Keratinocyte (primary cell): ENCODE measurements around the gene FGF2.

ENCODE experiments used
- EZH2 ChIP-seq: IDR thresholded peaks from one replicate; pipeline ENCODE4 v1.6.1; 2012; ENCODE audit warnings: inconsistent platforms, mild to moderate bottlenecking, low read length, moderate library complexity
- TF ChIP-seq, protein P1 (sequence below), 3 experiments: IDR thresholded peaks in 1 of 3; conservative IDR thresholded peaks in 1 of 3; optimal IDR thresholded peaks in 1 of 3; 2 replicates in 2 of 3; 3 replicates in 1 of 3; pipeline versions ENCODE3 to v1.5.1; 2011; ENCODE audit warnings: low read length in 3 of 3, mild to moderate bottlenecking in 3 of 3, moderate library complexity in 2 of 3, control low read depth in 1 of 3, inconsistent platforms in 1 of 3; ENCODE audit not compliant: insufficient read depth in 2 of 3; ENCODE audit errors: extremely low read depth in 1 of 3

DNA sequence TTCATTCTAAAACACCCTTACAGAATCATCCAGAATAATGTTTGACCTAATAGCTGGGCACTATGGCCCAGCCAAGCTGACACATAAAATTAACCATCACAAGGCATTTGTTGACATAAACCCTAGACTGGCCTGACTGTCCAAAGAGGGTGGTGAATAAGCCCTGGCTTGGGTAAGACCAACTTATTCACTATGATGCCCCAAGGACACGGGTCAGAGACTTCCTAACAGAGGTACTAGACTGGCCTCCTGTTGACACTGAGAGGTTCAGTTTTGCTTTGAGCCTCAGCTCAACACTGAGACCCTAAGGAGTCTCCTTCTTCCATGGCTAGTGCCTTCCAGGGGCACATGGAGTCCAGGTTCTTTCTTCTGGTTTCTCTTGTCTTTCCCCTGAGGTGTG, 21.3 kb downstream of the FGF2 start:
- TF ChIP-seq, protein P1, sequence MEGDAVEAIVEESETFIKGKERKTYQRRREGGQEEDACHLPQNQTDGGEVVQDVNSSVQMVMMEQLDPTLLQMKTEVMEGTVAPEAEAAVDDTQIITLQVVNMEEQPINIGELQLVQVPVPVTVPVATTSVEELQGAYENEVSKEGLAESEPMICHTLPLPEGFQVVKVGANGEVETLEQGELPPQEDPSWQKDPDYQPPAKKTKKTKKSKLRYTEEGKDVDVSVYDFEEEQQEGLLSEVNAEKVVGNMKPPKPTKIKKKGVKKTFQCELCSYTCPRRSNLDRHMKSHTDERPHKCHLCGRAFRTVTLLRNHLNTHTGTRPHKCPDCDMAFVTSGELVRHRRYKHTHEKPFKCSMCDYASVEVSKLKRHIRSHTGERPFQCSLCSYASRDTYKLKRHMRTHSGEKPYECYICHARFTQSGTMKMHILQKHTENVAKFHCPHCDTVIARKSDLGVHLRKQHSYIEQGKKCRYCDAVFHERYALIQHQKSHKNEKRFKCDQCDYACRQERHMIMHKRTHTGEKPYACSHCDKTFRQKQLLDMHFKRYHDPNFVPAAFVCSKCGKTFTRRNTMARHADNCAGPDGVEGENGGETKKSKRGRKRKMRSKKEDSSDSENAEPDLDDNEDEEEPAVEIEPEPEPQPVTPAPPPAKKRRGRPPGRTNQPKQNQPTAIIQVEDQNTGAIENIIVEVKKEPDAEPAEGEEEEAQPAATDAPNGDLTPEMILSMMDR (optimal IDR thresholded peaks at IDR 0.05 in 1 of 3, IDR thresholded peaks at IDR 0.05 in 1 of 3, conservative IDR thresholded peaks at IDR 0.05 in 1 of 3; ENCODE audit: extremely low read depth in 1 of 3, insufficient read depth in 2 of 3, low read length in 3 of 3): no peak
- TF ChIP-seq EZH2: no peak
